ENCODE measurements around the gene BNIP5.
A peak's percentile ranks its signal among the peaks of the same experiment; 100 is the strongest.

BNIP5 gene

GRCh38 chr6:36301085-36301658 lies 35.5 kb downstream of the BNIP5 start:
- no peak for DNase-seq

- DNase-seq: no peak
Observed at GRCh38 chr6:36298027-36298426, 38.7 kb downstream of the BNIP5 start.

GRCh38 chr6:36297511-36297910 lies 39.2 kb downstream of the BNIP5 start:
- peak in 1 of 51 donors; percentile 44 for DNase-seq

GRCh38 chr6:36297051-36297450 lies 39.6 kb downstream of the BNIP5 start:
- DNase-seq: no peak

- no peak for DNase-seq
Observed at GRCh38 chr6:36296240-36296639, 40.4 kb downstream of the BNIP5 start.

- no peak for DNase-seq
Observed at GRCh38 chr6:36292170-36292569, 44.5 kb downstream of the BNIP5 start.

- DNase-seq: no peak
Observed at GRCh38 chr6:36290668-36291620, 45.7 kb downstream of the BNIP5 start.

GRCh38 chr6:36289281-36289878 lies 47.3 kb downstream of the BNIP5 start:
- DNase-seq: peak in 5 of 51 donors; percentile 3 to 69 (median 5)

GRCh38 chr6:36286858-36287257 lies 49.8 kb downstream of the BNIP5 start:
- no peak for DNase-seq

- no peak for DNase-seq
Observed at GRCh38 chr6:36285797-36286196, 50.9 kb downstream of the BNIP5 start.

- peak in 27 of 51 donors; percentile 1 to 63 (median 25) for DNase-seq
Observed at GRCh38 chr6:36285187-36285671, 51.5 kb downstream of the BNIP5 start.

- DNase-seq: no peak
Observed at GRCh38 chr6:36284359-36284758, 52.3 kb downstream of the BNIP5 start.

- no peak for DNase-seq
Observed at GRCh38 chr6:36283608-36284007, 53.1 kb downstream of the BNIP5 start.

- DNase-seq: no peak
Observed at GRCh38 chr6:36280983-36281382, 55.7 kb downstream of the BNIP5 start.

GRCh38 chr6:36280467-36280866 lies 56.2 kb downstream of the BNIP5 start:
- DNase-seq: no peak

GRCh38 chr6:36277946-36278470 lies 58.7 kb downstream of the BNIP5 start:
- DNase-seq: no peak

GRCh38 chr6:36276581-36277536 lies 59.8 kb downstream of the BNIP5 start:
- no peak for DNase-seq

GRCh38 chr6:36273802-36274514 lies 62.7 kb downstream of the BNIP5 start:
- DNase-seq: no peak

GRCh38 chr6:36273067-36273466 lies 63.6 kb downstream of the BNIP5 start:
- DNase-seq: no peak

GRCh38 chr6:36272234-36272633 lies 64.5 kb downstream of the BNIP5 start:
- no peak for DNase-seq

Measured in hypothalamus (tissue), 51 donors.